Hippocampal formation (tissue), 2 donors: ENCODE measurements around the gene SMPDL3B.
"Not testable (repeated sequence)": the region's sequence is repeated elsewhere in the genome, so short reads cannot be mapped to it uniquely, and the experiment has no call there.

Source experiments
- DNase-seq, 2 donors: peaks; one replicate each; lab custom pipeline; 2025; lab: John Stamatoyannopoulos, UW

Gene SMPDL3B

DNA sequence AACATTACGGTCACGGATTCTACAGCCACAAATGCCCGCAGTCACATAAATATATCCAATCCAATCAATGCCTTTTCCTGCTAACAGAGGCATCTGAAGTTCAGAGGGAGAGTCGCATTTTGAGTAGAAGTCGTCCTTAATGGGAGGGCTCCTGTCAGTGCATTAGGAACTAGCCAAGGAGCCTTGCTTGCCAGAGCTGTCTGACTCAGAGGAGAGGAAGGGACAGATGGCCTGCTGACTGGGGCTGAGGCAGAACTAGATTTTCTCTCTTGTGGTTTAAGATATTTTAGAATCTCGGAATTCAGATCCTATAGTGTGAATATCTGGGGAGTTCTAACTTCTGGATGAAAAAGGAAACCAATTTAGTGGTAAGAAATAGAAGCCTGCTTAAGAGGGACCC lies 35.6 kb downstream of the SMPDL3B start:
- peak in 1 of 2 donors; percentile 60 for DNase-seq

DNA sequence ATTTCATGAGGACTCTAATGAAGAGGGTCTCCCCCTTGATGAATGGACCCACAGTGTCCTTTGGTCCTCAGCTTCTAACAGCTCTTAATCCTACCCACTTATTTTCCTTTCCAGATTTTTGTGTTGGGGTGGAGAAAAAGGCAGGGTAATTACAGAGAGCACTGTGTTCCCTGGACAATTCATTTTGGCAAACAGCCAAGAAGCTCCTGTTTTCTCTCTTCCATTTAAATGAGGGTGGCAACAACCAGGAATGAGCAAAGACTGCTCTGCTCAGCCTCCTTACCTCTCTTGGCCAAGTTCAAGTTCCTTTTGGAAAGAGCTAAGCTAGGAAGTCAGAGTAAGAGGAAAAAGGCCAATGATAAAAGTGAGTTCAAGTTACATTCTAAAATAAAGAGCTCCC lies 36.9 kb downstream of the SMPDL3B start:
- DNase-seq: peak in 1 of 2 donors; percentile 40

DNA sequence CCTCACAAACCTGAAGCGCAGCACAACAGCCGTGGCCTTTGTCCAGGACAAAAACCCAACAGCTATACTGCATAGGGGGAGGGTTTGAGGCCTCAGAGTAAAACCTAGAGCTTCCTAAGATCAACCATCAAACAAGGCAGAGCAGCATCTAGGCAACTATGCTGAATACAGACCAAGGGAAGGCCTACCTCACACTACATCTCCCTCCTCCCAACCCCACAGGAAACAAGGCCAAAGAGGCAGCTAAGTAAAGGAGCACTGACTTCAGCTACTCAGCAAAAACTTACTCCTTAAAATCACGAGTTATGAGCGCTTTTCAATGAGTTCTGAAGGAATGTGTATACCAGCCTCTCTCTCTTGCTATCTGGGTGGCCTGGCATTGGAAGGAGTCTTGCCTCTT lies 37.3 kb downstream of the SMPDL3B start:
- DNase-seq: no peak

DNA sequence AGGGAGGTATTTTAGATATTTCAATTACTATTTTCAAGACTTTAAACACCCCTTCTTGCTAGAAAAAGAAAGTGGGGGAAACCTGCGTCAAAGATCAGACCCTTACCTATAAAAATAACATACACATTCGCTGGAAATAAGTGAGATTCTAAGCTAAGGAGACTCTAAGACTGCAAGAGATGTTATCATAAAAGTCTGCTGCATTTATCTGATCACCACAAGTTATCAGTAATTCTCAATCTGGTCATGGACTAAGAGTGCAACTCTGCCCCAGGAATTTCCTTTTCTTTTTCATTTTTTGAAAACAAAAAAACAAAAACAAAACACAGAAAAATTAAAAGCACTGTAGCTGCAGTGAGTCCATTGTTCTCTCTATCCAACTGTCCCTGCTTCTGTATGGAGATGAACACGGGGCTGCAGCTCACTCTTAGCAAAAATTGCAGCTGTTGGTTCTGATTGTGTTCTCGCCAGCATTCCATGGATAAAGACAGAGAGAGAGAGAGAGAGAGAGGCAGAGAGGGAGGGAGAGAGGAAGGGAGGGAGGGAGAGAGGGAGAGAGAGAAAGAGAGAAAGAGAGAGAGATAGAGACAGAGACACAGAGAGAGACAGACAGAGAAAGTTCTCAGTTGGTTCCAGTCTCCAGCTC lies 39.1 kb downstream of the SMPDL3B start:
- peak; percentile 21 to 53 for DNase-seq

DNA sequence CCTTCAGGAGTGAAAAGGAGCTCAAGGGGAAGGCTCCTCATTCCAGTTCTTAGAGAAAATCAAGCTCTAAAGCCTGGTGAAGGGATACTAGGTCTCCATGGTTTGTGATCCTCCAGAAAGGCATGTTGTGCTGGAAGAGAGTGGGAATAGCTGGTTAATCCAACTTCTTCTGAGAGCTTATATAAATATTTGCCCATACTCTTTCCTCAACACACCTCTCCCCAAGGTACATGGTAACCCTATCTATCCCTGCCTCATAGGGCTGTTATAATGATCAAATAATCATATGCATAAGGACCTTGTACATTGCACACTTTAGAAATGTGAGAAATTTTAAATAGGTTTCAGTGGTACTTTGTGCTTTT lies 39.6 kb downstream of the SMPDL3B start:
- no peak for DNase-seq

DNA sequence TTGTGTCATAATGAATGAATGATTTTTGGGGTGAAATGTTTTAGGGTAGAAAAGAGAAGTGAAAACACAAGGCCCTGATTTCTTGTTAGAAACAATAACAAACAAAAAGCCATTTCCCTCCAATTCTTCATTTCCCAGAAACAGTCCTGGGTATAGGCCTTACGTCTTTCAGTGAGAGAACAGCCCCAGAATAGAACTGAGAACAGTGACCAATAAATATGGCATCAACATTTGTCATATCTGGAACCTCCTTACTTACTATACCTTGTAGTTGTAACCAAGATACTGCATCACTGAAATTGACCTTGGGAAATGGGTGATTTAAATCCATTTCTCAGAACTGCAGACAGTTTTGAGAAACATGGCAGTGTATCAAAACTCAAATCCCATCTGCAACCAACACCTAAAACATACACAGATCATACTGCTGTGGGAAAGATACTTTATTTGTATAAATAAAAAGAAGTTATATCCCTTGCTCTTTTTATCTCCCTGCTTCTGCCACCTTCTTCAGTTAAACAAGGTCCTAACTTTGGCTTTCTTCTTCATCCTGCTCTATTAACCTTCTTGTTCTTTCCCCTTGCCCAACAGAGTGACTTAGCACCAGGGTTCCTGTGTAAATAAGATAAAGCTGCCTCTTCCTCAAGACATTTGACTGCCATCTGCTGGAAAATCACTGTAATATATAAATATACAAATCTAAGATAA lies 44.5 kb downstream of the SMPDL3B start:
- peak in 1 of 2 donors; percentile 87 for DNase-seq

DNA sequence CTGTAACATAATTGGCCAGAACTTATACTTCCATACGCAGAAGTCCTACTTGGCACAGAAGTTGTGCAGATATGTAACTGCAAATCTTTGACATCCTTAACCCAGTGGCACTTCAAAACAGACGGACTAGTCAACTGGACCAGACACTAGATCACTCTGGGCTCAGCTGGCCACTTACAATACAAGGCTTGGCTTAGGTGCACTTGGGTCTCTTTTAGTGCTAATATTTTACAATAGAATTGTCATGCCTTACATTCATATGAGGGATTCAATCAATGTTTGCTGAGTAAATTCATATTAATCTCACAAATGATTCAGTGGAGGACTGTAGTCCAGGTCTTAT lies 45.0 kb downstream of the SMPDL3B start:
- no peak for DNase-seq

DNA sequence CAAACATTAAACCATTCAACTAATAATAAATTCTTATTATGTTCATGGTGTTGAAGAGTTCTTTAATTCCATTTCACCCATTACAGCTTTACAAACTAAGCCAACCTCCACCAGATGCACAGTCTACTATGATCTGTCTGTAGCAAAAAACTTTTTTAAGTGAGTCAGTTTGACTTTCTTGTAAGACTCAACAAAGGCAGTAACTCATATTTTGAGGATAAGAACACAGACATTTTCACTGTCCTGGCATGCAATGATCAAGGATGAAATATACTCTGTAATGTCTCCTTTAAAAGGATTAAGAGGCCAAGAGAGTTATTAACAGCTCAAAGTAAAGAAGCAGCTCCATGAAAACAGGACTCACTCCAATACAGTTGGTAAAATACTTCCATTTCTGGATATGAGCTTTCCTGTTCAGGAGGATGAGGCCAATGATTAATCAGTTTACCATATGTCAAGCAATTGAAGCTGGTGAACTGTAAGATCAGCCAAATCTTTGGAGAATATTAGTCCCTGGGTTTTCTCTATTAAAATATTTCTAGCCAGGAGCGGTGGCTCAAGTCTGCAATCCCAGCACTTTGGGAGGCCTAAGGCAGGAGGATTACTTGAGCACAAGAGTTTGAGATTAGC lies 45.5 kb downstream of the SMPDL3B start:
- no peak for DNase-seq

DNA sequence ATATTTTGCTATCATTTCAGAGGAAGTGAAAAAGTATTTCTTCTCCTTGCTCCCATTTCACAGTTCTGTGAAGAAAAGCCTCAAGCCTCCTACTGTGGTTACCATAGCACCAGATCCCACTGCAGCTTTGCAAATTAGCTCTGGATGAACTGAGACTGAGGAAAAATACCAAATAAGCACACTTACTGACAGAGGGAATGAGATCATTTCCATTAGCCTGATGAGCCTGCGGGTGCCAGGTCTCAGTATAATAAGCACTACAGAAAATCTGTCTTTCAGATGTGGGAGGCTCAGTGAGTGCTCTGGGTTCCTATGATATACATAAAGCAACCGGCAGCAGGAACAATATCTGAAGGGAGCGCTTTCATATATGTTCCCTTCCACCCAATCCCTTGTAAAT lies 46.3 kb downstream of the SMPDL3B start:
- peak in 1 of 2 donors; percentile 65 for DNase-seq

DNA sequence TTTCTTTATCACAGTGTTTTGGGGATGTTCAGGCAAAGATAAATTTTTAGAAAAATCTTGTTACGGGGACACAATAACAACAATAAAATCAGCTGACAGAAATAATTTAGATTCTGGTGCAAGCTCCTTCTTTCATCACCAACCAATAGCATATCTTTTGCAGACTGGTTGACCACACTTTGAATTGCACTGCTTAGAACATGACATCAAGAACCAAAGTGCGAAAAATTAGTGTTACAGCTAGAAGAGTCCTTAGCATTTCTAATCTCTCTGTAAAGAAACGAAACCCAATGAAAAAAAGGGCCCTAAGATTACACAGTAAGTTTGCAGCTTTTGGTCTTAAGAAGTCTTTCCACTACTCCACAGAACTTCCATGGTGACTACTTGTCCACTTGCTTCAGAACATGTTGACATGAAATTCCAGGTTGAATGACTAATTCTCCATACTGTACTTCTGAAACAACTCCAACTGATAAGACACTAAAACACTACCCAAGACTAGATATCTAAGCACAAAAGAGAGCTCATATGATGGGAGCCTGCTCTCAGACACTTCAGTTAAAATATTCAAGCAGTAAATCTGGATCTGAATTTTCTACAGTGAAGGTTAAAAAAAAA lies 56.2 kb downstream of the SMPDL3B start:
- no peak for DNase-seq

DNA sequence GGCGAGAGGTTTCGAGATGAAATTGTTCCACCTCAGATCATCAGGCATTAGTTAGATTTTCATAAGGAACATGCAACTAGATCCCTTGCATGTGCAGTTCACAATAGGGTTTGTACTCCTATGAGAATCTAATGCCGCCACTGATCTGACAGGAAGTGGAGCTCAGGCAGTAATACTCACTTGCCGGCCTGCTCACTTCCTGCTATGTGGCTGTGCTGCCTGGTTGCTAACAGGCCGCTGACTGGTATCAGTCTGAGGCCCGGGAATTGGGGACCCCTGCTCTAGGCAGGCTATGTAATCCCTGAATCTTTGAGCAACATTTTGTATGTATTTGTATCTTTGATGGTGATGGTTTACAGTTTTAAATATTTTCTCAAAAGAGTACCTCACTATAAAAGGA lies 57.5 kb downstream of the SMPDL3B start:
- DNase-seq: no peak

DNA sequence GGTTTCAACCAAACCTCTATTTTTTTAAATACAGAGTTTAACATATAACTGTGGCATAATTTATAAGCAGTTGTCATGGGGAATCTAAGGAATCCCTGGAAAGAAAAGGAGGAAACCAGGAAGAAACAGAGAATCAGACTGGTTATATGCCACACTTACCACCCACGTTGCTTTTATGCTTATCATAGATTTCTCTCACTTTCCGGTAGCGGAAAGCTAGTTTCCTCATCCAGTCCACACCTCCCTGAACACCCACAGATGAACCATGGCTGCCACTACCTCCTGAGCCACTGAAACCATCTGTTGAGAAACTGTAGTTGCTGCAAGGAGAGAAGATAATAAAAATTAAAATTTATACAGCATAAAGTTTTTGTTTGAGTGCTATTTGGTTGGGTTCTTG lies 58.4 kb downstream of the SMPDL3B start:
- DNase-seq: peak in 1 of 2 donors; percentile 49

DNA sequence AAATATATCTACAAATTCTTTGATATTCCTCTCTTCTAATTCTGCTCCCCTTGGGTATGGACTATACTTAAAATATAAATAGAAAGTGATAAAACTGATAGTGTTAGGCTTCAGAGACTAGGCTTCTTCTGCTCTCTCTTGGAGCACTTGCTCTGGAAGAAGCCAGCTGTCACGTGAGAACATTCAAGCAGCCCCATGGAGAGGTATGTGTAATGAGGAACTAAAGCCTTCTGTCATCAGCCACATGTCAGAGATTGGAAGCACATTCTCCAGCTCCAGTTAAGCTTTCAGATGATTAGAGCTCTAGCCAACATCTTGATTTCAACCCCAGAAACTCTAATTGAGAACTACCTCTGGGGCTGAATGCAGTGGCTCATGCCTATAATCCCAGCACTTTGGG lies 59.3 kb downstream of the SMPDL3B start:
- no peak for DNase-seq

DNA sequence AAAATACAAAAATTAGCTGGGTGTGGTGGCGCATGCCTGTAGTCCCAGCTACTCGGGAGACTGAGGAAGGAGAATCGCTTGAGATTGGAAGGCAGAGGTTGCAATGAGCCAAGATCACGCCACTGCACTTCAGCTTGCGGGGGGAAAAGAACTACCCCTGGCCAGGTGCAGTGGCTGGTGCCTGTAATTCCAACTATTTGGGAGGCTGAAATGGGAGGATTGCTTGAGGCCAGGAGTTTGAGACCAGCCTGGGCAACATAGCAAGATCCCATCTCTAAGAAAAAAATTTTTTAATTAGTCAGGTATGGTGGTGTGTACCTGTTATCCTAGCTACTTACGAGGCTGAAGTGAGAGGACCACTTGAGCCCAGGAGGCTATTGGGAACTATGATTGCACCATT lies 59.7 kb downstream of the SMPDL3B start:
- not testable (repeated sequence) for DNase-seq

DNA sequence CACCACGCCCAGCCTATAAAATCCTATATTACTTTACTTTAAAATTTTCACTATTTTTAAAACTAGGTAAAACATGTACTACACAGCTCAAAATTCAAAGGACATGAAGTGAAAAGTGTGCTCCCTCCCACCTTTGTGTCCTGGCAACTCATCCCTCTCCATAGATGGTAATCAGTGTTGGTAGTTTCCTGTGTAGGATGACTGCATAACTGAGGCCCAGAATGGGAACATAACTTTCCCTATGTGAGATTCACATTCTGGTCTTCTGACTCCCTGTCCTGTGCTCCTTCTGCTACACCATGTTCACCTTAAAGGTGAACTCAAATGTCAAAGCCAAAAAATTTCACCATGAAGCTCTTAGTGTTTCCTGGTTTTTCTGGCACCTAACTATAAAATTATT lies 64.3 kb downstream of the SMPDL3B start:
- no peak for DNase-seq

DNA sequence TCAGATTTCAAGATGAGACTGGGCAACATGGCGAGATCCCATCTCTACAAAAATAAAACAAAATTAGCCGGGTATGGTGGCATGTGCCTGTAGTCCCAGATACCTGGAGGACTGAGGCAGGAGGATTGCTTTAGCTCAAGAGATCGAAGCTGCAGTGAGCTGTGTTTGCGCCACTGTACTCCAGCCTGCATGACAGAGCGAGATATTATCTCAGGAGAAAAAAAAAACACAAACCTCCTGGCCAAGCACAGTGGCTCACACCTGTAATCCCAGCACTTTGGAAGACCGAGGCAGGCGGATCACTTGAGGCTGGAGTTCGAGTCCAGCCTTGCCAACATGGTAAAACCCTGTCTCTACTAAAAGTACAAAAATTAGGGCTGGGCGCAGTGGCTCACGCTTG lies 67.8 kb downstream of the SMPDL3B start:
- no peak for DNase-seq

DNA sequence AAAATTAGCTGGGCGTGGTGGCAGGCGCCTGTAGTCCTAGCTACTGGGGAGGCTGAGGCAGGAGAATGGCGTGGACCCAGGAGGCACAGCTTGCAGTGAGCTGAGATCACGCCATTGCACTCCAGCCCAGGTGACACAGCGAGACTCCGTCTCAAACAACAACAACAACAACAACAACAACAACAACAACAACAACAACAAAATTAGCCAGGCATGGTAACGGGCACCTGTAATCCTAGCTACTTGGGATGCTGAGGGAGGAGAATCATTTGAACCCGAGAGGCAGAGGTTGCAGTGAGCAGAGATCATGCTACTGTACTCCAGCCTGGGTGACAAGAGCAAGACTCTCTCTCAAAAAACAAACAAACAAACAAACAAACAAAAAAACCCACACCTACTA lies 68.3 kb downstream of the SMPDL3B start:
- DNase-seq: not testable (repeated sequence)
